Smooth muscle cell of the coronary artery (primary cell): ENCODE measurements around the gene SPATA3. TPM values are rescaled to one million over a fixed set of nuclear protein-coding genes. Genes with fewer than 3 reads are reported as not detected.

Source experiments
- total RNA-seq: library from RNA; depleted of rRNA; stranded (reverse); fragments of >200 nt; gene quantifications from 2 replicates; pipeline ENCODE4 v1.2.3, GENCODE V29; 2014; ENCODE audit warnings: low replicate concordance

Gene SPATA3
- total RNA-seq = not detected in 2 replicates

DNA sequence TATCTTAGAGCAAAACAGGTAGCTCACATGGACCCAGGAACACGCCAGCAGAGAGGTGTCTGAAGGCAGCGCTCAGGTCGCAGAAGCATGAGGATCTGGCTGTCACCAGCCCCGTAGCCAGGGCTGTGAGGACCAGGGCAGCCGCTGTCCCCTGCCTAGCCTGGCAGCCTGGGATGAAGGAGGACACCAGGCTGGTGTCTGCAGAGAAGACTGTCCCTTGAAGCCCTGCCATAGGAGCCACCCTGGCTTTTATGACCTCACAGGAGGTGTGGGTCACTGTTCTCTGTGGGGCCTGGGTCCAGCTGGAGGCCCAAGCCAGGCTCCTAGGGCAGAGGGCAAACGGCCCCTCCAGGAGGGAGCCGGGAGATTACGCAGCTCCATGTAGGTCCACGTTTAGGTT, at the start of gene SPATA3:
SPATA3 (plus strand) TSS at position 301 of the 400 bp plus-strand sequence. CDS start 113 bp downstream, outside the sequence.

DNA sequence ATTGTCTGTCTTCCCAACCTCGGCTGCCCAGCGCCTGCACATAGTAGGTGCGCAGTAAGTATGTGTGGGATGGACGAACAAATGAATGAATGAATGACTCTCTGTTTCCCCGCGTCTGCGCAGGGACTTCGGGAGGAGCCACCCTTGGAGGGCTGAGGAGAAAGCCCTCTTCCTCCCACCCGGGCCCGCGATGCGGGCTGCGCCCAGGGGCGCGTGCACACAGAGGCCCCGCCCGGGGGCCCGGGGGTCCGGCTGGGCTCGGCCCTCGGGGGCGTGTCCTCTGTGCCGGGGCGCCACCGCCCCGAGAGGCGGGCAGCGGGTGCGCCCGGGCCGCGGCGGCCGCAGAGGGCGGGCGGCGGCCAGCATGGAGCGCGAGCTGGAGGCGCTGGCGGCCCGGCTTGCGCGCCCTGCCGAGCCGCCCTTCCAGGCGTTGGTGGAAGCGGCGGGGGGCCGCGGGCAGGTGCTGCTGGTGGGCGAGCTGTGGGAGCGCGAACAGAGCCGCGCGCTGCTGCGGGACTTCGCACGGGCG, 41.3 kb downstream of the SPATA3 start, which contains the start of gene C2orf72:
C2orf72 (plus strand) TSS at position 322 of the 529 bp plus-strand sequence; CDS start at position 365, 43 bp downstream.

DNA sequence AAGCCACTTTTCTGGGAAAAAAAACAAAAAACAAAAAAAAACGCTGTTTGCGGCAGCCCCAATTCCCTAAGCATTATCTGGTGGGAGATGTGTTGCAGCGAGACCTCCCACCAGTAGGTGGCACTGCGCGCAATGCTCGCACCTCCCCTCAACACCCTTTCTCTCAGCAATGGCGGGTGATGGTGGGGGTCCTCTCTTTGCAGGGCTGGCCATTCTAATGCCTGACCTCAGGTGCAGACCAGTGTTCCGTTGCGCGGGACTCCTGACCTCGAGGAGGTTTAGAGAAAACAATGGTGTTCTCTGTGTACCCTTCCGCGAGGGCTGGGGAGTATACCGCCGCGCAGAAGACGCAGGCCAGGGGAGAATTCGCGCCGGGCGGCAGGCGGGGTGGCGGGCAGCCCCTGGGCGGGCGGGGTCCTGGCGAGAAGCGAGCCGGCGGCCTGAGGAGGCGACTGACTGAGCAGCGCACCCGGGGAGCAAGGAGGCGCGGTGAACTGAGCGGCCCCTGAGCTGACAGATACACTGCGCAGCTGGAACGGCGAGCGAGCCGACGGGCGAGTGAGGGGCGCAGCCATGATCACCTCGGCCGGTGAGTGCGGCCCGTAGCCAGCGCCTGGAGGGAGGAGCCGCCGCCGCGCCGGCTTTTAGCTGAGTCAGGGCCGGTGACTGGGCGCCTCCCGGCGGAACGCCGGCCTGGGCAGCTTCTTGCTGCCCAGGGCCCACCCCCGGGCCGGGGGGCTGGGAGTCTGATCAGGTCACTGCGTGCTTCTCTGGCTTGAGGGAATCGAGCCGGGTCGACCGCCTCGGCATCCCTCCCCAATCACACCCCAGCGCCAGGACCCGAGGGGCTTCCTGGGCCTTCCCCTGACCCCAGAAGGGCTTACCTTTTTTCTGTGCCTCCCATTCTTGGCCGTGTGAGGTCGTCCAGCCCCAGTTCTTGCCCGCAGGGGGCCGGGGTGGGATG, 60.8 kb downstream of the SPATA3 start, which contains the start of gene PSMD1:
PSMD1 (plus strand) TSS at position 415 of the 964 bp plus-strand sequence; CDS start at position 574, 159 bp downstream.

Other genes with a start within 250 kb of the SPATA3 start
- gene ITM2C, start 131.2 kb upstream of the SPATA3 start, total RNA-seq = 44.3 and 97.9 TPM in 2 replicates
- not detected in 2 replicates for gene GPR55, start 70.9 kb upstream of the SPATA3 start, total RNA-seq
- under 0.01 and 0.23 TPM in 2 replicates for gene C2orf72, start 41.4 kb downstream of the SPATA3 start, total RNA-seq
- 131 and 184 TPM in 2 replicates for gene PSMD1, start 60.7 kb downstream of the SPATA3 start, total RNA-seq
- 14.8 and 35.6 TPM in 2 replicates for gene HTR2B, start 128.9 kb downstream of the SPATA3 start, total RNA-seq
- 93.4 and 147 TPM in 2 replicates for gene ARMC9, start 202.5 kb downstream of the SPATA3 start, total RNA-seq